Right atrium auricular region (tissue), 2 donors: ENCODE data around the gene UBE4B. TPM values are rescaled to one million over a fixed set of nuclear protein-coding genes. Genes with fewer than 3 reads are reported as not detected.

ENCODE experiments used
- DNase-seq: peaks from one replicate; pipeline ENCODE4 v3.0.0-alpha.2; 2019; ENCODE audit warnings: low spot score
- H3K27ac ChIP-seq, 2 donors: fragments of 200-600 bp; sonication (generic); 1 replicate in 1 of 2; 2 replicates in 1 of 2; pipeline ENCODE4 v1.5.1; 2016 to 2019
- H3K27me3 ChIP-seq, 2 donors: fragments of 200-600 bp; sonication (generic); one replicate each; pipeline versions ENCODE4 v1.5.1 to v1.6.0; 2017 to 2019
- H3K36me3 ChIP-seq: fragments of 200-600 bp; sonication (generic); one replicate; pipeline ENCODE4 v1.5.1; 2016
- H3K4me1 ChIP-seq, 2 donors: fragments of 200-600 bp; sonication (generic); one replicate each; pipeline versions ENCODE4 v1.5.1 to v1.6.0; 2017 to 2019
- H3K4me3 ChIP-seq, 2 donors: fragments of 200-600 bp; sonication (generic); 1 replicate in 1 of 2; 2 replicates in 1 of 2; pipeline ENCODE4 v1.5.1; 2017 to 2019; ENCODE audit warnings: mild to moderate bottlenecking in 1 of 2, moderate library complexity in 1 of 2
- H3K9me3 ChIP-seq, 2 donors: fragments of 200-600 bp; sonication (generic); one replicate each; pipeline ENCODE4 v1.5.1; 2019
- total RNA-seq, 2 donors: library from RNA; depleted of rRNA; stranded (reverse); fragments of >200 nt; gene quantifications; one replicate each; pipeline ENCODE4 v1.1.0, GENCODE V29; 2016
- TF ChIP-seq, protein P1 (sequence below), 2 donors: fragments of 200-600 bp; sonication (generic); IDR thresholded peaks; one replicate each; pipeline ENCODE4 v1.5.1; 2019; ENCODE audit warnings: antibody characterized with exemption in 2 of 2

The UBE4B gene
- total RNA-seq, 2 donors from 2014 or later: 50.2 to 71.3 TPM

DNA sequence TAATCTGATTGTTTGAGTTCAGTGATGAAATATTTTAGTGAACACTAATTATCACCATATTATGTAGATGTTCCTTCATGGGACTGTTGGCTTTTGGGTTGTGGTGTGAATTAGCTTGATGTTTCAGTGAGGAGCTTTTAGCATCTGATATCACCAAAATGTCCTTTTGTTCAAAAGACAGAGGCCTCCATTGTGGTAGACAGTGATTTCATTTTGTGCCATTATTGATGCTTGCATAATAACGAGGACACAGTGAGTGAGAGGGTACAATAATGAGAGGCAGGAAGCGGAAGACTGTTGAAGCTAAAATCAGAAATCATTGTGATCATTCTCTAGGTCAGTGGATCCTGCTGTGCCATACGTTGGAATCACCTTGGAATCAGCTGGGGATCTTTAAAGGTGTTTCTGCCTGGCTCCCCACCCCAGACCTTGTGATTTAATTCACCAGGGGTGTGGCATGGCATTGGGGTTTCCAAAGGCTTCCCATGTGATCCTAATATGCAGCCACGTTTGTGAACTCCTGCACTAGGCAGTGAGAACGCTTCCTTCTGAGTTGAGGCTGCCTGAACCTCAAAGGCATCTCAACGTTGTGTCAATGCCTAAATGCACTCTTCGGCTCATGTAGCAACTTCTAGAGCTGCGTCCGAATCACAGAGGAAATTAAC lies 95.5 kb downstream of the UBE4B start:
- DNase-seq: no peak
- no peaks in the 10 kb centered on the region for H3K27me3 ChIP-seq
- H3K27ac ChIP-seq: no peak overlapping the region
- TF ChIP-seq, protein P1, sequence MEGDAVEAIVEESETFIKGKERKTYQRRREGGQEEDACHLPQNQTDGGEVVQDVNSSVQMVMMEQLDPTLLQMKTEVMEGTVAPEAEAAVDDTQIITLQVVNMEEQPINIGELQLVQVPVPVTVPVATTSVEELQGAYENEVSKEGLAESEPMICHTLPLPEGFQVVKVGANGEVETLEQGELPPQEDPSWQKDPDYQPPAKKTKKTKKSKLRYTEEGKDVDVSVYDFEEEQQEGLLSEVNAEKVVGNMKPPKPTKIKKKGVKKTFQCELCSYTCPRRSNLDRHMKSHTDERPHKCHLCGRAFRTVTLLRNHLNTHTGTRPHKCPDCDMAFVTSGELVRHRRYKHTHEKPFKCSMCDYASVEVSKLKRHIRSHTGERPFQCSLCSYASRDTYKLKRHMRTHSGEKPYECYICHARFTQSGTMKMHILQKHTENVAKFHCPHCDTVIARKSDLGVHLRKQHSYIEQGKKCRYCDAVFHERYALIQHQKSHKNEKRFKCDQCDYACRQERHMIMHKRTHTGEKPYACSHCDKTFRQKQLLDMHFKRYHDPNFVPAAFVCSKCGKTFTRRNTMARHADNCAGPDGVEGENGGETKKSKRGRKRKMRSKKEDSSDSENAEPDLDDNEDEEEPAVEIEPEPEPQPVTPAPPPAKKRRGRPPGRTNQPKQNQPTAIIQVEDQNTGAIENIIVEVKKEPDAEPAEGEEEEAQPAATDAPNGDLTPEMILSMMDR (IDR thresholded peaks at IDR 0.05): no peak
- H3K4me3 ChIP-seq: no peak overlapping the region
- peaks cover 56% of the 10 kb centered on the region for H3K36me3 ChIP-seq
- H3K9me3 ChIP-seq: no peaks in the 10 kb centered on the region
- no peaks in the 10 kb centered on the region for H3K4me1 ChIP-seq

DNA sequence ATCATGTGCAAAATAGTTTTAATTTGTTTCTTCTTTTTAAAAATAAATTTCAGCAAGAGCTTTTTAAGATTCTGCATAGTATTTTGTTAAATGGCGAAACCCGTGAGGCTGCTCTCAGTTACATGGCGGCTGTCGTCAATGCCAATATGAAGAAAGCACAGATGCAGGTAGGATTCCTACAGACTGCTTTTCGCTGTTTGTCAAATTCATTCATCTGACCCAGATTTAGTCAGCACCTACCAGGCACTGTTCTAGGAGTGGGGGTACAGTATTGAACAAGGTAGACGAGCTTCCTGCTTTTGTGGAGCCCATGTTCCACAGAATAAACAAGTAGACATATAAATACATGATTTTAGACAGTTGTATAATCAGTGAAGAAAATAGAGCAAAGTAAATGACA lies 99.6 kb downstream of the UBE4B start:
- peaks cover 59% of the 10 kb centered on the region for H3K36me3 ChIP-seq
- H3K27me3 ChIP-seq: no peaks in the 10 kb centered on the region
- no peak overlapping the region for H3K4me3 ChIP-seq
- no peaks in the 10 kb centered on the region for H3K4me1 ChIP-seq
- TF ChIP-seq, protein P1 (IDR thresholded peaks at IDR 0.05): no peak
- no peaks in the 10 kb centered on the region for H3K9me3 ChIP-seq
- DNase-seq: no peak
- H3K27ac ChIP-seq: no peak overlapping the region

DNA sequence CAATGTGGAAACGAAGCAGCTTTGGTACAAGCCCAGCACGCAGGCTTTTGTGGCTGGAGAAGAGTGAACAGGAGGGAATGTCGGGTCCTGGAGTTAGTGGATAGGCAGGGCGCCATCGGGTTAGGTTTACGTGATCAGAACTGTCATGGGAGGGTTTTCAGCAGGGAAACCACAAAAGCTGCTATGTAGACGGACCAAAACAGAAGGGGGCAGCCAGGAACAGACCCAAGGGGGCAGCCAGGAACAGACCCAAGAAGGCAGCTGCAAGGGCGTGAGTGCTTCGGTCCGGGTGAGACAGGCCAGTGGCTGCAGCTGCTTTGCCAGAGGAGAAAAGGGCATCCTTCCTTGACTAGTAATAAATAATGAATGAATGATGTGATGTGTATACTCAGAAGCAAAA lies 100.1 kb downstream of the UBE4B start:
- H3K36me3 ChIP-seq: peaks cover 59% of the 10 kb centered on the region
- H3K4me3 ChIP-seq: no peak overlapping the region
- H3K9me3 ChIP-seq: no peaks in the 10 kb centered on the region
- H3K4me1 ChIP-seq: no peaks in the 10 kb centered on the region
- no peaks in the 10 kb centered on the region for H3K27me3 ChIP-seq
- no peak overlapping the region for H3K27ac ChIP-seq
- TF ChIP-seq, protein P1 (IDR thresholded peaks at IDR 0.05): no peak
- DNase-seq: no peak

DNA sequence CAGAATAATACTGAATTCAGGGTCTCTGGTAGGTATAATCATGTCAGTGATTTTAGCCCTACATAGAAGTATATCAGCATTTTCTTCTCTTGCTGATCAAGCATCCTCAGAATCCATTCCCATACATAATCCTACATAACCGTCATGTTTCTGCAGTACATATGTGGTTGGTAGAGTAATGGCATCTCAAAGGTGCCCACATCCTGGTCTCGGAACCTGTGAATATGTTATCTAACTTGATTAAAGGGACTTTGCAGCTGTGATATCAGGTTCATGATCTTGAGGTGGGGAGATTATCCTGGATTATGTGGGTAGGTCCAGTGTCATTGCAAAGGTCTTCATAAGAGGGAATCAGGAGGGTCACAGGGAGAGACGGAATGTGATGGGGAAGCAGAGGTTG lies 108.2 kb downstream of the UBE4B start:
- Histone ChIP-seq H3K36me3 (peaks cover 31% of the 10 kb centered on the region), H3K4me1 (no peaks in the 10 kb centered on the region), H3K9me3 (no peaks in the 10 kb centered on the region), H3K4me3 (no peak overlapping the region), H3K27ac (no peak overlapping the region), H3K27me3 (no peaks in the 10 kb centered on the region)
- TF ChIP-seq, protein P1 (IDR thresholded peaks at IDR 0.05): no peak
- no peak for DNase-seq

- Histone ChIP-seq H3K27ac (no peak overlapping the region), H3K4me3 (no peak overlapping the region), H3K27me3 (no peaks in the 10 kb centered on the region), H3K9me3 (no peaks in the 10 kb centered on the region), H3K4me1 (no peaks in the 10 kb centered on the region), H3K36me3 (peaks cover 21% of the 10 kb centered on the region)
- TF ChIP-seq, protein P1 (IDR thresholded peaks at IDR 0.05): no peak
- DNase-seq: no peak
Observed at GRCh38 chr1:10143961-10144485, 111.3 kb downstream of the UBE4B start.

GRCh38 chr1:10146391-10146790 lies 113.6 kb downstream of the UBE4B start:
- Histone ChIP-seq H3K36me3 (peaks cover 26% of the 10 kb centered on the region), H3K4me3 (no peak overlapping the region), H3K9me3 (no peaks in the 10 kb centered on the region), H3K4me1 (no peaks in the 10 kb centered on the region), H3K27me3 (no peaks in the 10 kb centered on the region), H3K27ac (no peak overlapping the region)
- TF ChIP-seq, protein P1 (IDR thresholded peaks at IDR 0.05): no peak
- no peak for DNase-seq
